ENCODE measurements around the gene GRK5.

GRCh38 chr10:119243967-119244366 is 36.6 kb downstream of the GRK5 start:
- TF ChIP-seq CTCF (conservative IDR thresholded peaks at IDR 0.05 in 1 of 2, IDR thresholded peaks at IDR 0.05 in 1 of 2; ENCODE audit: extremely low read depth in 1 of 2, insufficient read depth in 1 of 2, low read depth in 1 of 2, low read length in 2 of 2) (no peak), EZH2 (IDR thresholded peaks at IDR 0.05; ENCODE audit: borderline replicate concordance, low read length) (no peak)

All from mammary epithelial cell (primary cell).